ENCODE measurements around the gene MEF2A.

Gene MEF2A

DNA sequence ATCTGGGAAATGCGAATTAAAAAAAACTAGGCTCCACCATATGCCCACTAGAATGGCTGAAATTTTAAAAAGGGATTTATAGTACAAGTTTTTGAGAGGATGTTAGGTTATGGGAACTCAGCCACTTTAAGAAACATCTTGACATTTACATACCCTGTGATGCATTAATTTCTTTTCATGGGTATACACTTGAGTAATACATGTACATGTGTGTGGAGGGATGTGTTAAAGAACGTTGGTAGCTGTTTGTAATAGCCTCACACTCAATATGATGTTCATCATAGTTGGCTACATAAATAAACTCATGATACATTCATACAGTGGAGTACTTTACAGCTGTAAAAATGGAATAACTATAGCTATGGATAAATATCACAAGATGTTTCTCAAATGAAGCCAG is 40.9 kb downstream of the MEF2A start:
- no peak for DNase-seq

- no peak for DNase-seq
Measured at GRCh38 chr15:99613481-99613880, 47.7 kb downstream of the MEF2A start.

DNA sequence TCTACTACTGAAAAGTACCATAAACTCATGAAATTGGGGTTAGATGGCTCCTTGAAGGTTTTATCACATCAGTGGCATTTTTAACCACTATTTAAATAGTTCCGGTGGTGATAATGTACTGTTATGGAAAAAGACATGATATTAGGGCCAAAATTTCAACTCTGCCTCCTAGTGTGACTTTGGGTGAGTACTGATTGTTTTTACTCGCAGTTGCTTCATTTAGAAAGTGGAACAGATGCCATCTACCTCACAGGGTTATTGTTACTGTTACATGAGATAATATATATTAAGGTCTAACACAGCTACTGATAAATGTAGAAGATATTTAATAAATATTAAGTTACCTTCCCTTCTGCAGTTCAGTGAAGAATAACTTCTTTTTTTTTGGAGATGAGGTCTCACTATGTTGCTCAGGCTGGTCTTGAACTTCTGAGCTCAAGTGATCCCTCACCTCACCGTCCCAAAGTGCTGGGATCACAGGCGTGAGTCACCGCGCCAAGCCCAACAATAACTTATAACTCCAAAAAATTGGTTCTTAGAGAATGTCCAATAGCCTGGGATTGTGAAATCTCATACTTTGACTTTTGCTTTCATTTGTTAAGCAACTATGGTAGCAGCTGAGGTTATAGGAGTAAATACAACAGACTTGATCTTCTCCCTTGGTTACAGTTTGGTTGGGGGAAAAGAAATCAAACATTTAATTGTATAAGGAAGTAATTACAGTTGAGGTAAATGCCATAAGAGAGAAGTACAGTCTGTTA is 48.3 kb downstream of the MEF2A start:
- DNase-seq: no peak

DNA sequence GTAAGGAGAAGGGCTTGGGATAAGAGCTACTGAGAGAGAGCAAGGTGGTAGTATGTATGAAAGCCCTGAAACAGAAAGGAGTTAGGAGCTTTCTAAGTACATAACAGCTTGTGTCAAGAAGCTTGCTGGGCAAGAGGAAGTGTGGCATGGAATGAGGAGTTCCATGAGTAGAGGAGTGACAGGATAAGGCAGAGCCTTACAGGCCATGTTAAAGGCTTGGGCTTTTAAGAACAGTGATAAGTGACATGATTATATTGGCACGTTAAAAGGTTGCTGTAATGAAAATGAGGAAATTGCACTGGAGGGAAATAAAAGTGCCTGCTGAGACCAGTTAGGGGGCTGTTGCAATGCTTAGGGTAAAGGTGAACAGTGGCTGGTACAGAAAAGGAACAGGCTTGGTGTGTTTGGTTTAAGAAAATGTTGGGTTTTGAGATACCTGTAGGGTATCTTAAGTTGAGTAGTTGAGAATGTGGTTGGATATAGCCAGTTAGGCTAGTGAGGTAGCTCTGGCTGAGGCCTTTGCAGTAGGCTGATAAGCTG is 49.0 kb downstream of the MEF2A start:
- peak; percentile 28 for DNase-seq

- DNase-seq: no peak
Measured at GRCh38 chr15:99615460-99615859, 49.7 kb downstream of the MEF2A start.

GRCh38 chr15:99616129-99616528 is 50.3 kb downstream of the MEF2A start:
- no peak for DNase-seq

GRCh38 chr15:99616773-99617342 is 51.1 kb downstream of the MEF2A start:
- no peak for DNase-seq

GRCh38 chr15:99618941-99619411 is 53.2 kb downstream of the MEF2A start:
- DNase-seq: no peak

- DNase-seq: no peak
Measured at GRCh38 chr15:99619712-99620111, 53.9 kb downstream of the MEF2A start.

GRCh38 chr15:99620178-99620577 is 54.4 kb downstream of the MEF2A start:
- no peak for DNase-seq

- DNase-seq: no peak
Measured at GRCh38 chr15:99621767-99622166, 56.0 kb downstream of the MEF2A start.

GRCh38 chr15:99628374-99629001 is 62.7 kb downstream of the MEF2A start:
- no peak for DNase-seq

DNA sequence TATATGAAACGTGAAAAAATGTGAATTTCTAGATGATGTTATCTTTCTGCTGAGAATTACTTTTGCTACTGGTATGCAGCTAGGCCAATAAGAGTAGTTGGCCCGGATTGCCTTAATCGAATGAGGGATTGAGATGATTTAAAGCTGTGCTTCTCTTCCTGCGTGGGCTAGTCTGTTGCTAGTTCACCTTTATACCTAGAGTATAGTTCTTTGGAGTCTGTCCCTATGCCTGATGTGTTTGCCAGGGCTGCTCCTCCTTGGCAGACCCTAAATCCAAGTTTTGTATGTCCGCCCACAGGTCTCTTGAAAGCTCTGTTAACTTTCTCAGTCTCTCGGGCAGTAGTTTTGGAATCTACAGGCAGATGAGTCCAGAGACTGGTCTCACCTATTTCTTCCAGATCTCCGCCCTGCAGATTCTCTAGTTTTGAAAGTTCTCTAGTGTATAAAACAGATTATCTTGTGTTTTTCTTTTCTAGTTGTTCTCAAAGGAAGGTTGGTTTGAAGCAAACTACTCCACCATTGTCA is 64.9 kb downstream of the MEF2A start:
- no peak for DNase-seq

DNA sequence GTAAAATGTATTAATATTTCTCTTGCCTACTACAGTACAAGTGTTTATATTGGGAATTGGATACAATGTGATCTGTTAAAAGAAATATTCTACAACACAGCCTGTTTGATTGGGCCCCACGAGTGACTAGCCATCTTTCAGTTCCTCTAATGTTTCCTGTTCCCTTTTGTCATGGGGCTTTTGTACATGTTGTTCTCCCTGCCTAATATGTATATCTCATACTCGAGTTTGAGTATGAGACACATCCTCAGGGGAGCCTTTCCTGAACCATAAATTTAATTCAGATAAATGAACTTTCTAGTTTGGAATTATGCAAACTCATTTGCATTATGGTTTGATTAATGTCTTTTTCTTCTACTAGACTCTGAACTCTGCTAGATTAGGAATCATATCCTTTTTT is 65.5 kb downstream of the MEF2A start:
- DNase-seq: peak; percentile 39

GRCh38 chr15:99632521-99632920 is 66.7 kb downstream of the MEF2A start:
- no peak for DNase-seq

GRCh38 chr15:99633655-99634054 is 67.9 kb downstream of the MEF2A start:
- no peak for DNase-seq

DNA sequence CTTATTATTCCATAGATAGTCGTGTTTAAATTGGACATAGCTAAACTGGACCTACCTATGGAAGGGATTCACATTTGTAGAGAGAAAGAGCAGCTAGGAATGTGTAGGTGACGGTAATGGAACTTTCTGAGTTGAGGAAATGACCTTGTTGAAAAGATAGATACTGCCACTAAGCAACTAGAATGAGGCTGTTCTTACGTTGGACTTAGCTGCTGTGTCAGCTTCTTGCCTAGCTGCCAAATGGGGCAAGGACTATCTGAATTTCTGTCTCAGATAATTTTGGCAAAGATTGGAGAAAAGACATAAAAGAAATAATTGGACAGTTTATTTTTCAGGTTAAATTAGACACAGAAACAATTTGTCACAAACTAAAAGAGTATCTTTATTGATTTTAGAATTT is 68.8 kb downstream of the MEF2A start:
- DNase-seq: no peak

DNA sequence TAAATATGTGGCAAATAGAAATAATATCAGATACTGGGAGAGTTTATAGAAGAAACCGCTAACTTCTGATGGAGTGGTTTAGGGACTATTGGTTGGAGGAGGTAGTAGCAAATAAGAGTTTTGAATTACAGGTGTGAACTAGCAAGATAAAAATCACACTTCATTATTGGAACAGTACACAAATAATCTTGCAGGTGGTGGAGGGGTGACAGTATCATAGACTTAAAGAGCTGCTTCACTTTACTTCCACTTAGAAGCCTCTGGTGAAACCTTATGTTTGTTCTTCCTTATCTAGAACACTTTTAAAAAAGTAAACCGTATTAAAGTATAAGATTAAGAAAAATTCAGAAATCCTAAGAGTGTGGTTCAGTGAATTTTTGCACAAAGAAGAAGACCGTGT is 69.4 kb downstream of the MEF2A start:
- no peak for DNase-seq

- no peak for DNase-seq
Measured at GRCh38 chr15:99635794-99636193, 70.0 kb downstream of the MEF2A start.

DNA sequence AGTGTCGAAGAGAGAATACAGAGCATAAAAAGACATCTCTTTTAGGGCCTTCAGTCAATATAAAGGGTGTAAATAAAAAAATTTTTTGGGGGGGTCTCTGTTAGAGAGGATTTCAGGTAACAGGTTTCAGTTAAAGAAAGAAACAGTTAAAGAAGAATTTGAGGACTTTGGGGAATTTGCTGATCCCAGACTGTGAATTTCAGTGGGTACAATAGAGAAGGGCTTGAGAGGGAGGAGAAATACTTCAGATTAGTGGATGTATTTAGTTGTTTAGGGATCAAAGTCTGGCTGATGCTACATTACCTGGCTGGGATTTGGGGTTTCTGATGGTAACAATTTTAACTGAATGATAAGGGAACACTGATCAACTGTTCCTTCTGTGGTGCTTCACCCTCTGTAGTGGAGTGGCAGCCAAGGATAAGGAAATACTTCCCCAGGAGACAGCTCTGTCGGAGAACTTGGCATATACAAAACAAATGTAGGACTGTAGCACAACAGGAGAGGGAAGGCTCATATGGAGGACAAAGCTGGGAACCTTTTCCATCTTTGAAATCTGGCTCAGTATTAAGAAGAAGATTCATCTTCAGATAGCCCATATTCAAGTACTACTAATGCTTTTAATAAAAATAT is 79.2 kb downstream of the MEF2A start:
- no peak for DNase-seq

GRCh38 chr15:99645543-99645935 is 79.8 kb downstream of the MEF2A start:
- DNase-seq: no peak

- no peak for DNase-seq
Measured at GRCh38 chr15:99645951-99646350, 80.2 kb downstream of the MEF2A start.
